ENCODE data around the gene BDP1.

- TF ChIP-seq CTCF (IDR thresholded peaks at IDR 0.05; ENCODE audit: low read length) (no peak), EZH2 (IDR thresholded peaks at IDR 0.05; ENCODE audit: borderline replicate concordance, low read length) (no peak)
These were observed 74.2 kb downstream of the BDP1 start for GRCh38 chr5:71529682-71530081.
